GM20431 (cell line): ENCODE results near the gene ATRNL1.
"Not testable (repeated sequence)": the region's sequence is repeated elsewhere in the genome, so short reads cannot be mapped to it uniquely, and the experiment has no call there.

Source experiments
- in situ Hi-C: fragments of 300-500 bp; cut with MseI, MboI; formaldehyde crosslinking; loops from one replicate; pipeline ENCODE4 v1.15.0; 2020; ENCODE audit warnings: low sequenced_read_pairs; ENCODE audit not compliant: unreplicated experiment

ATRNL1 gene

GRCh38 chr10:115171392-115171960 is 78.3 kb downstream of the ATRNL1 start:
- in situ Hi-C loops, result loop anchor here (25.0 kb wide), 1 partner anchor 241 kb away; no protein-coding TSS in a partner anchor

- in situ Hi-C loops, result loop anchor here (25.0 kb wide), 1 partner anchor 238 kb away; no protein-coding TSS in a partner anchor
Measured at GRCh38 chr10:115173915-115174443, 80.8 kb downstream of the ATRNL1 start.

- in situ Hi-C loops, result not testable (repeated sequence)
Measured at GRCh38 chr10:115207276-115207675, 114.1 kb downstream of the ATRNL1 start.

GRCh38 chr10:115209133-115209532 is 116.0 kb downstream of the ATRNL1 start:
- in situ Hi-C loops, result no loop called here

GRCh38 chr10:115214829-115215228 is 121.7 kb downstream of the ATRNL1 start:
- in situ Hi-C loops, result no loop called here

- in situ Hi-C loops, result no loop called here
Measured at GRCh38 chr10:115219203-115219602, 126.0 kb downstream of the ATRNL1 start.

- in situ Hi-C loops, result no loop called here
Measured at GRCh38 chr10:115222039-115222438, 128.9 kb downstream of the ATRNL1 start.

- in situ Hi-C loops, result no loop called here
Measured at GRCh38 chr10:115239761-115240160, 146.6 kb downstream of the ATRNL1 start.

GRCh38 chr10:115250784-115251183 is 157.6 kb downstream of the ATRNL1 start:
- in situ Hi-C loops, result no loop called here

GRCh38 chr10:115253765-115254164 is 160.6 kb downstream of the ATRNL1 start:
- in situ Hi-C loops, result not testable (repeated sequence)

GRCh38 chr10:115272482-115272881 is 179.3 kb downstream of the ATRNL1 start:
- in situ Hi-C loops, result no loop called here

- in situ Hi-C loops, result no loop called here
Measured at GRCh38 chr10:115278294-115278693, 185.1 kb downstream of the ATRNL1 start.

GRCh38 chr10:115295213-115295805 is 202.1 kb downstream of the ATRNL1 start:
- in situ Hi-C loops, result no loop called here

GRCh38 chr10:115300080-115300479 is 206.9 kb downstream of the ATRNL1 start:
- in situ Hi-C loops, result no loop called here

GRCh38 chr10:115319669-115320068 is 226.5 kb downstream of the ATRNL1 start:
- in situ Hi-C loops, result not testable (repeated sequence)

- in situ Hi-C loops, result no loop called here
Measured at GRCh38 chr10:115321360-115321759, 228.2 kb downstream of the ATRNL1 start.

GRCh38 chr10:115328331-115328730 is 235.2 kb downstream of the ATRNL1 start:
- in situ Hi-C loops, result no loop called here

GRCh38 chr10:115335366-115335765 is 242.2 kb downstream of the ATRNL1 start:
- in situ Hi-C loops, result no loop called here

- in situ Hi-C loops, result no loop called here
Measured at GRCh38 chr10:115355162-115355760, 262.1 kb downstream of the ATRNL1 start.

- in situ Hi-C loops, result not testable (repeated sequence)
Measured at GRCh38 chr10:115367920-115368319, 274.8 kb downstream of the ATRNL1 start.

GRCh38 chr10:115379064-115379463 is 285.9 kb downstream of the ATRNL1 start:
- in situ Hi-C loops, result no loop called here
